Activated T-cell treated with anti-CD3 and anti-CD28 coated beads for 24 hours (primary cell): ENCODE data around the gene FAM110C.
"Not testable (repeated sequence)": the region's sequence is repeated elsewhere in the genome, so short reads cannot be mapped to it uniquely, and the experiment has no call there.

Source experiments
- DNase-seq: peaks from one replicate; pipeline ENCODE4 v3.0.0-alpha.2; 2020; ENCODE audit warnings: low read depth

FAM110C gene, protein sequence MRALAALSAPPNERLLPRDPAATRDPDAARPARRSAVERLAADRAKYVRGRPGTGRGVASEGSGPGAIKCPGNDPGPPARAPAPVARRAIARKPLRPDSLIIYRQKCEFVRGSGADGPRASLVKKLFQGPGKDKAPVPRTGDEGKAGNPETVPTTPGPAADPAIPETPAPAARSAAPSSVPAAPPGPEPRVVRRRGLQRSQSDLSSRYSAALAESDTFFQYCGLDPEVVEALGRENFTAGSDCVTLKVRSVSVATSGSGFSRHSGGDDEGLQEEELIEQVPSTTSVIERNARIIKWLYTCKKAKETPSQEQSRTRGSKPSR

DNA sequence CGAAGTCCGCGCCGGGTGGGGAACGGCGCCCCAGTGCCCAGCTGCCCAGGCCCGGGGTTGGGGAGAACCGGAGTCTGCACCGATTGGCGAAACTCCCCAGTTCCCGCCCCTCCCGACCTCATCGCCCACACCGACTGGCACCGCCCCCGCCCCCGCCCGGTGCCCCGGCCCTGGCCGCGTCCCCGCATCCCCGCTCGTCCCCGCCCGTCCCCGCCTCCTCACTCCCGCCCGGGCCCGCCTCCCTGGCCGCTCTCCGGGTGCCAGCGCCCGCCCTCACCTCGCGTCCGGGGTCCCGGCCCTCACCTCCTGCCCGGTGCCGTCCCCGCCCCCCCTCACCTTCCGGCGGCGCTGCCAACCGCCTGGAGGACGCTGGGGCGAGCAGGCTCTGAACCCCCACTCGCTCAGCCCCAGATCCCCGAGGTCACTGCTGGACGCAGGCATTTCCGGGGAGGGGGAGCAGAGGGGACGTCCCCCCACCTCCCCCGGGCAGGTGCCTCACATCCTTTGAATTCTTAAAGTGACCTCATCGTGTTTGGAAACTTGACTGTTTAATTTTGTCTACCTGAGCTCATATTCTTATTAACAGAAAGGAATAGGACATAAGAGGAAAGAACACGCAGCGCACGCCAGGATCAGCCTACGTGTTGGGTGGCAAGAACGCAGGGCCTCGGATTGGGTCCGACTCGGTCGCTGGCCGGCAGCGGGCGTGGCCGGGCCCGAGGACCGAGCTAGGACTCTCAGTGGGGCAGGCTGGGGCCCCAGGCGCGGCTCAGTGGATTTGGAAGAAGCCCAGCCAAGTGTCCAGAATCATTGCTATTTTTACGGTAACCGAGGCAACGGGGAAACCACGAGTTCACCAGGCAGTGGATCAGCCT, at the start of gene FAM110C:
TSS of gene FAM110C (minus strand) at position 35 of the 875 bp plus-strand sequence. CDS start 120 bp downstream, outside the sequence.
- DNase-seq = peak; percentile 11

DNA sequence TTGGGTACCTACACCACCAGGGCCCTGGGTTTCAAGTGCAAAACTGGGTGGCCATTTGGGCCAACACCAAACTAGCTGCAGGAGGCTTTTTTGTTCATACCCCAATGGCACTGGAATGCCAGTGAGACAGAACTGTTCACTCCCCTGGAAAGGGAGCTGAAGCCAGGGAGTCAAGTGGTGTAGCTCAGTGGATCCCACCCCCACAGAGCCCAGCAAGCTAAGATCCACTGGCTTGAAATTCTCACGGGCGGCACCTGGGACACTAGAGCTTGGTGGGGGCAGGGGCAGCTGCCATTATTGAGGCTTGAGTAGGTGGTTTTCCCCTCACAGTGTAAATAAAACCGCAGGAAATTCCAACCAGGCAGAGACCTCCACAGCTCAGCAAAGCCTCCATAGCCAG, 46.0 kb upstream of the FAM110C start:
- DNase-seq = no peak

DNA sequence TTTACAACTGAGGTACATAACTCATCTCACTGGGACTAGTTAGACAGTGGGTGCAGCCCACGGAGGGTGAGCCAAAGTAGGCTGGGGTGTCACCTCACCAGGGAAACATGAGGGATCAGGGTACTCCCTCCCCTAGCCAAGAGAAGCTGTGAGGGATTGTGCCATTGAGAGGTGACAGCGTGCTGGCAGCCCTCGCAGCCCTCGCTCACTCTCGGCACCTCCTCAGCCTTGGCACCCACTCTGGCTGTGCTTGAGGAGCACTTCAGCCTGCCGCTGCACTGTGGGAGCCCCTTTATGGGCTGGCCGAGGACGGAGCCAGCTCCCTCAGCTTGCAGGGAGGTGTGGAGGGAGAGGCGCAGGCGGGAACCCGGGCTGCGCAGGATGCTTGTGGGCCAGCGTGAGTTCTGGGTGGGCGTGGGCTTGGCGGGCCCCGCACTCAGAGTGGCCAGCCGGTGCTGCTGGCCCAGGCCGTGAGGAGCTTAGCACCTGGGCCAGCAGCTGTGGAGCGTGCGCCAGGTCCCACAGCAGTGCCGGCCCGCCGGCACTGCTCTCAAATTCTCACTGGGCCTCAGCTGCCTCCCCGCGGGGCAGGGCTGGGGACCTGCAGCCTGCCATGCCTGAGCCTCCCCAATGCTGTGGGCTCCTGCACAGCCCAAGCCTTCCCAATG, 44.5 kb upstream of the FAM110C start:
- DNase-seq = no peak

DNA sequence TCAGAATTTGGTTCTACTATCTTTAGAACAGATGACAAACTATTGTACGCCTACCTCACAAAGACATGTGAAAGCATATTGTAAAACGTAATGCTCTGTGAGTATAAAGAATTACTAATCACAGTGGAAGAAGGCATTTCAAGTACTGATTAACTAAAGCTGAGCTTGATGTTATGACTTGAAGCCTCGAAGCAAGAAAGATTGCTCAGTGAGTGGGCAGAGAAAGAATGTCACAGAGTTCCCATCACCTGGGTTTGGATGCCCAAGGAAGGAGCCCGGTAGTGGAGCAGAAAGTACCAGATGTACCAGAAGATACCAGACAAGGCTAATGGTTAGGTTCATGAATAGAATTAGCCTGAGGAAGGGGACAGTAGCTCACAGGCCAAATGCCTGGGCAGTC, 39.5 kb upstream of the FAM110C start:
- DNase-seq = no peak

DNA sequence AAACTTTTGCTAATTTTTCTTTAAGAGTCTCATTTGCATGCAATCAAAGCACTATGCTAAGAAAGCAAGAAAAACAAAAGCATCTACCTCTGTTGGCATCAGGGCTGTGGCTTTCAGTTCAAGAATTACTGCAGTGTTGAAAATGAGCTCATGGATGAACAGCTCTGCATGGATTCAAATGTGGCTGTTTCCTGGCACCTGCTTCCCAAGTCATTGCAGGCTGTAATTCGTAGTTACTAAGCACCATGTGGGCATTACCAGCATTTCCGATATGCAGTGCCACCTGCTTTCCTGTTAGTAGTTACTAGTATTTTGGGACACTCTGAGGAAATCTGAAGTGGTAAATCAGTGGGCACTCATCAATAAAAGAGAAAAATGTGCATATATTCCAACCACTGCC, 37.8 kb upstream of the FAM110C start:
- DNase-seq = no peak

DNA sequence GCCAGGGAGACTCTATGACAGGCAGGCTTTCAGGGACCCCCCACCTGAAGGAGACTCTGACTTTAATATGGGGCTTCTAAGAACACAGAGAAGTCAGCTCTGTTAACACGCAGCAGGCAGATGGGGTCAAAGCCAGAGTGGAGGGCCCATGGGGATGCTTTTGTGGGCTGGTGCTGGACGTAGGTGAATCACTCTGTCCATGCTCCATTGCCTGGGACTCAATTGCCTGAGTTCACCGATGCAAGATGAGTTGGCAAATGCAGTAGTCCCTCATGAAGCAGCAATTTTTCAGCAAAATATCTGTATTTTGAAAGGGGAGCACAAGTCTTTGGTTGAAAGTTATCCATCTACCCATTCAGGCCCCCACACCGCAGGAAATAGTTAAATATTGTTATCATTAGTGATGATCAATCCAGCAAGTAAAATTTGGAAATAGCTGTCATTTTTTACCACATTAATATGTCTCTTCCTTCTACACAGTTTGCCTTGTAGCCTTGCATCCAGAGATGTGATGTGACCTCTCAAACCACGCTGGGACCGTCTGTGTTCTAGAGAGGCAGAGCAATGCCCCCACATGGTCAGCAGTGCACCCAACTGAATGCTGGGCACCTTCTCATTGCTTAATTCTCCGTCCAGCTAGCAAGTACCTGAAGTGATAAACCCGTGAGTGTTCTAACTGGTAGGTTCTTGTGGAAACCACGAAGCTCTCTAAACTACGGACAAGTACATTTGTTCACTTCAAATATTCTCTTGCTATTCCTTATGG, 34.8 kb upstream of the FAM110C start:
- DNase-seq = no peak

DNA sequence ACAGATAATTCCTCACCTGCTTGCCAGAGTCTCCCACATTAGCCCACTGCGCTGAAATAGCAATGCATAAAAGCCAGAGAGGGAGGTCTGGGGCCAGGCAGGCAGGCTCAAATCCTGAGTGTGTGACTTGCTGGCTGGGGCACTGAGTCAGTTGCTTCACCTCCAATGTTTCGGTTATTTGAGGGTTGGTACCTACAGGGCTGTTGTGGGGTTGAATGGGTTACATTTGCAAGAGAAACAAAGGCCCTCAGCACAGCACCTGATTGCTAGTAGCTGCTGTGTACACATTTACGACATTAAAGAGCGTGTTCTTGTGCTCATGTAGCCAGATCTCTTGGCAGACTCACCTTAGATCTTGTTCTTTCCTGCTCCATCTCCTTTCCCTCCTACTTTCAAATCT, 34.1 kb upstream of the FAM110C start:
- no peak for DNase-seq

DNA sequence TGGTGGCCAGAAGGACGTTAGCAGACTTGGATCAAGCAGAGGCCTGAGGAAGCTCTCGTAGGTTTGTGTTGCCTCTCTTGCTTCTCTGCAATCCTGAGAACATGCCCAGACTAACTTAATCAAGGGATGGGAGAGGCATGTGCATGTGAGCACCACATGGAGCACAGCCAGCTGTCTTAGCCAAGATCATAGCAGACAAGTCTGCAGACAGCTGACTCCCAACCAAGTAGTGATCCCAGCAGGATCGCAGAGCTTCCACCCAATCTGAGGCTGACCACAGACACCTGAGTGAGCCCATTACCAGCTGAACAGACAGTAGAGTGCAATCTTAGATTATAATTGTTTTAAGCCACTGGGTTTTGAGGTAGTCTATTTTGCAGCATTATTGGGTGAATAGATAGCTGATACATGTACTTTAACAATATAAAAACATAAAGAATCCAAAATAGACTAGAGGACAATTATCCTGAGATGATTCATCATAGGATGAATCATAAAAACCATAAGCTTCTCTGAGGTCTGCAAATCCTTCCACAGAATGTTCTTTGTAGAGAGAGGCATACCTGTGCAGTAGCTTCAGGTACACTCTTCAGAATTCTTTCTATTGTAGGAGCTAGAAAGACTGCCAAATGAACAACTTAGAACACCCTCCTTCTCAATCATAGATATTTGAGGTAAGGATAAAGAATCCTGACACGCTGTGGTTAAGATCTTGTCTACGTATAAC, 25.2 kb upstream of the FAM110C start:
- no peak for DNase-seq

DNA sequence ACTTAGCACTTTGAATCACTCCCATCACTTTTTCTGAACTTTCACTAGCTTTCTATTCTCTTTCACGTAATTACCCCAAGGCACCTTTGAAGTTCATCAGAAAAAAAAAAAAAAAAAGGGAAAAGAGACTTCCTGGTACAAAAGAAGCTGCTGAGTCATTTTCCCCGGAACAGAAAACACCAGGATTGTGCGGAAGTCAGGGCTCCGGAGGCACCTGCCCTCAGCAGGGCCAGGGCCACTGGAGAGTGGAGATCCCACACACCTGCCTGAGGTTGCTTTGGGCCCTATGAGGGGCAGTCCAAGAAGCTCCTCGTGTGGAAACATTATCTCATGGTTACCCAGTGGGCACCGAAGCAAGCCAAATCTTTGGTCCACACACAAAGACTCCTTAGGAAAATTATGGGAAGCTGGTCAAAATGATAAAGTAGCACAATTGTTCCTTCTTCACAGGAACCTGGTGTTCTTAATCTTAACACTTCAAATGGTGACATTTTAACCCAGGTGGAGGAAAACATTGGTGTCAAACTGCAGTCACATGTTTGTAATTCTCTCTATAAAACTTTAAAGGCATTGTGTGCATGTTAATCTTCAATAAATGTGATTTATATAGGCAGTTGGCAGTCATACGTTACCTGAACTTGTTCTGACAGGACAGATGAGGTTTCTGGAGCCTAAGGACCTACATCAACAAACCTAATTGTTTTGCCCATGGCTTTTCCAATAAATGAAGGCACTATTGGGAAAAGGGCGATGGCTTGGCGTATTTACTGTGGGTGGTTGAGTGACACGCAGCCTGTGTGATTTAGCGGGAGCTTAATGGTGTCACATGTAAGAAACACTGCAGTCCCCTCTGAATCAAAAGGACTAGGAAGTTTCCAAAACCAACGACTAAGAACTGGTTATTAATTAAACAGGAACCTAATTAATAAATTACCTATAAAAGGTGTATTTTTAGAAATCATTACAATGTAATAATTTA, 23.4 kb upstream of the FAM110C start:
- no peak for DNase-seq

DNA sequence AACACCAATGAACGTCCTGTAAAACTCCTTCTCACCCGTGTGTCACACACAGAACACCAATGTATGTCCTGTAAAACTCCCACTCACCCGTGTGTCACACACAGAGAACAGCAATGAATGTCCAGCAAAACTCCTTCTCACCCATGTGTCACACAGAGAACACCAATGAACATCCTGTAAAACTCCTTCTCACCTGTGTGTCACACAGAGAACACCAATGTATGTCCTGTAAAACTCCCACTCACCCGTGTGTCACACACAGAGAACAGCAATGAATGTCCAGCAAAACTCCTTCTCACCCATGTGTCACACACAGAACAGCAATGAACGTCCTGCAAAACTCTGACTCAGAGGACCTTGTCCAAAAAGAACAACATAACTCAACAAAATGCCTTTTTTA, 22.3 kb upstream of the FAM110C start:
- DNase-seq = not testable (repeated sequence)

DNA sequence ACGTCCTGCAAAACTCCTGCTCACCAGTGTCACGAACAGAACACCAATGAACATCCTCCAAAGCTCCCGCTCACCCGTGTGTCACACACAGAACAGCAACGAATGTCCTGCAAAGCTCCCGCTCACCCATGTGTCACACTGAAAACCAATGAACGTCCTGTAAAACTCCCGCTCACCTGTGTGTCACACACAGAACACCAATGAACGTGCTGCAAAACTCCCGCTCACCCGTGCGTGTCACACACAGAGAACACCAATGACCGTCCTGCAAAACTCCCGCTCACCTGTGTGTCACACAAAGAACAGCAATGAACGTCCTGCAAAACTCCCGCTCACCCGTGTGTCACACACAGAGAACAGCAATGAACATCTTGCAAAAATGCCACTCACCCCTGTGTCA, 20.5 kb upstream of the FAM110C start:
- DNase-seq = no peak

DNA sequence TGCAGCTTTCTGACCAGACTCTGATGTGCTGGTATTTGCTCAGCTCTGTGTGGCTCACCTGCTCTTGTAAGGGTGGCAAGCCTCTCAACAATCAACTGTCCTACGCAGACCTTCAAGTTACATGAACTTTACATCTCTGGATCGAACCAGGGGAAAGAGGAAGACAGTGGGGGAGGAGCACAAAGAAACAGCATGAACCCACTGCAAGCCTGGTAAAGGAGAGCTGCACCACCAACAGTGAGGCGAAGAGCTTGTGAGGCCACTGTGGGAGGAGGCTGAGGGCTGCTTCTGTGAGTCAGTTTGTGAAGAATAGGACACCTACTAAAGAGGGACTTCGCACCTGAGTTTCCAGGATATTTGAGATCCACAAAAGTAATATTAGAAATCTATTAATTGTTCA, 18.8 kb upstream of the FAM110C start:
- no peak for DNase-seq

DNA sequence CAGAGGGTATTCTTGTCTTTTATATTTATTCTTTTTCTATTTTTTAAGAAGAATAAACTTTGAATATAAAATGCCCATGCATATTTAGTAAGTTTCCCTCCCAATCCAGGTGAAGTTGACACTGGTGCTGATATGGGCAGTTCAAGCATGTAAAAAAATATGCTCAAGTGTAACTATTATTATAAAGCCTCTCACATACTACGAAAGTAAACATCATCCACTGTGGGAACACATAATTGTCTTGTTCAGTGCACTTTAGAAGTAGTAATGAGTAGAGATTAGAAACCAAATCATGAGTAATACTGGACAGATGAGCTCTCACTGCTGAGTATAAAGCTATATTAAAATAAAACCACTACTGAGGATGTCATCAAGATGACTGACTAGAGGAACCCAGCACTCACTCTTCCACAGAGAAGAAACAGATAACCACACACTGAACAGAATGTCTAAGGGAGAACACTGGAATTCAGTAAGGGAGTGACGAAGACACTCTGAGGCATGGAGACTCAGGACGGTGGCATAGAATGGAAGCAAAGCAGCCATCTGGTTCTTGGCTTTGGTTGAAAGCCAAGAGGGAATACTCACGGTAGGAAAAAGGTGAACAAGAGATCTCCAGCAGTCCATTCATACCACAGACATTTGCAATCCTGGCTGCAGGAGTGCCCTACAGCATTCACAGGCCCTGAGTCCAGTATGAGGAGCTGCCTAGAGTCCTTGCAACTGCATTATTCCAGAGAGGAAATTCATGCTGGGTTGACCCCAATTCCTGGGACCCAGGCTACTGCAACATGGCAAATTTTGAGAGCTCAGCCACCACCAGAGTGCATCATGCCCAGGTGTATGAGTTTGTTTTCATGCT, 9.5 kb upstream of the FAM110C start:
- DNase-seq = no peak

DNA sequence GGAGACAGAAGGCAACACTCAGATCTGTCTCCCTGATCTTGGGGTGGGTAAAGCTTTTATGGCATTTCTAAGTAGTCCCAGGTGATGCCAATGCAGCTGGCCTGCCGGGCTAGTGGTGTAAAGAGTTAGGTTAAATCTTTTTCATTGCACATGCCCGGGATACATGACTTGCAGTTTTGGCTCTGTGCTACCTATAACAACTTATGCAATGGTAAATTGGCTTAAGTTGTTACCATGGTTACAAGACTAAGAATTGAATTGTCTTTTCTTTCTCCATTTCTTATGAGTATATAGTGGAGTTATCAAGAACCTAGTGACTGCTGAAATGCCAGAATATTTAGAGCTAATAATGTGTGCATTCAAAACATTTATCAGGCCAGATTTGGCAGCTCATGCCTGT, 5.3 kb upstream of the FAM110C start:
- no peak for DNase-seq

DNA sequence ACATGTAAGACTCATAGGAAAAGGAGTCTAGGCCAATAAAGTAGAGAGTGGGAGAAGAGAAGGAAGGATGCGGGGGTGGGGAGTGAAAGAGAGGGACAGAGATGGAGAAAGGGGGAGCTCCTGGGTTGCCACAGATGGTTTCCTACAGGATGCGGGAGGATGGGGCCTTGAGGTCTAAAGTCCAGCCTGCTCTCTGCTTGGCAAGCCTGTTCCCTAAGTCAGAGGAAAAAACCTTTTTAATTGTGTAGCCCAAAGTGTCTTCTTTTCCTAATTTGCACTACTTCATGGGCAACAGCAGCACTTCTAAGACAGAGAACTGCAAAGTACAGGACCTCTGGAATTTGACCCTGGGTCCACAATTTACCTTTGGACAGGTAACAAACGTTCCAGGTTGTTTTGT, 1.4 kb upstream of the FAM110C start:
- no peak for DNase-seq

DNA sequence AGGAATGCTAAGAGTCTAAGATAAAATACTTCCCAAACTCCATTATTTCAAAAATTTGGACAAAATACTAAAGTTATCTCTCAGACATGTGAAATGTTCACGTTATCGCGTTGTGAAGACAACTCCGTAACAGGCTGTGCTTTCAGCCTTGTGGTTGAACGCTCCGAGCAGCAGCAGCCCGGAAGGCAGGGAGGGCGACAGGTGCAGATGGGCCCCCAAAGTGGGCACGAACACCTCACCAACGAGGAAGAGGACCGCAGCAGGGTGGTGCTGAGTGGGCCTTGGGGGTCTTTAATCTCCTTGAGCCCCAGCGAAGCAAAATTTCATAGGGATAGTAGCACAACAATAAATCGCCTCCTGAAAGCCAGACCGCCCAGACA, 1.0 kb upstream of the FAM110C start:
- DNase-seq = no peak

DNA sequence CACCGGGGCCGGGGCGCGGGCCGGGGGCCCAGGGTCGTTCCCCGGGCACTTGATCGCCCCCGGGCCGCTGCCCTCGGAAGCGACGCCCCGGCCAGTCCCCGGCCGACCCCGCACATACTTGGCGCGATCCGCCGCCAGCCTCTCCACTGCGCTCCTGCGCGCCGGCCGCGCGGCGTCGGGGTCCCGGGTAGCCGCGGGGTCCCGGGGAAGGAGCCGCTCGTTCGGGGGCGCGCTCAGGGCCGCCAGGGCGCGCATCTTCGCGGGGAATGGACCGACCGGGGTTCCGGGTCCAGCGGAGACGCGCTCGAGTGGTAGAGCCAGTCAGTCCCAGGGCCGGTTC, 204 bp downstream of the FAM110C start:
- no peak for DNase-seq

DNA sequence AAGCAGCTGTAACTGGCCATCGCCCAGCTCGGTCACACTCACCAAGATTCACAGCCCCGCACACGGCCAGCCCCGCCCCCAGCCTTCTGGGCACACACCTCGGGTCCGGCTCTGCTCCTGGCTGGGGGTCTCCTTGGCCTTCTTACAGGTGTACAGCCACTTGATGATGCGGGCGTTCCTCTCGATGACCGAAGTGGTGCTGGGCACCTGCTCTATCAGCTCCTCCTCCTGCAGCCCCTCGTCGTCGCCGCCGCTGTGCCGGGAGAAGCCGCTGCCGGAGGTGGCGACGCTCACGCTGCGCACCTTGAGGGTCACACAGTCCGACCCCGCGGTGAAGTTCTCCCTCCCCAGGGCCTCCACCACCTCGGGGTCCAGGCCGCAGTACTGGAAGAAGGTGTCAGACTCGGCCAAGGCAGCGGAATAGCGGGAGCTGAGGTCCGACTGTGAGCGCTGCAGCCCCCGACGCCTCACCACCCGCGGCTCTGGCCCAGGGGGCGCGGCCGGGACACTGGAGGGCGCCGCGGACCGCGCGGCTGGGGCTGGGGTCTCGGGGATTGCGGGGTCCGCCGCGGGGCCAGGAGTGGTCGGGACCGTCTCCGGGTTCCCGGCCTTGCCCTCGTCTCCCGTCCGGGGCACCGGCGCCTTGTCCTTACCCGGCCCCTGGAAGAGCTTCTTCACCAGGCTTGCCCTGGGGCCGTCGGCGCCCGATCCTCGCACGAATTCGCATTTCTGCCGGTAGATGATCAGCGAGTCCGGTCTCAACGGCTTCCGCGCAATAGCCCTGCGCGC, 769 bp downstream of the FAM110C start:
- no peak for DNase-seq
